ENCODE measurements around the gene SMPD2.

SMPD2 gene

GRCh38 chr6:109488001-109488400, 47.5 kb downstream of the SMPD2 start:
- DNase-seq: peak; percentile 92

DNA sequence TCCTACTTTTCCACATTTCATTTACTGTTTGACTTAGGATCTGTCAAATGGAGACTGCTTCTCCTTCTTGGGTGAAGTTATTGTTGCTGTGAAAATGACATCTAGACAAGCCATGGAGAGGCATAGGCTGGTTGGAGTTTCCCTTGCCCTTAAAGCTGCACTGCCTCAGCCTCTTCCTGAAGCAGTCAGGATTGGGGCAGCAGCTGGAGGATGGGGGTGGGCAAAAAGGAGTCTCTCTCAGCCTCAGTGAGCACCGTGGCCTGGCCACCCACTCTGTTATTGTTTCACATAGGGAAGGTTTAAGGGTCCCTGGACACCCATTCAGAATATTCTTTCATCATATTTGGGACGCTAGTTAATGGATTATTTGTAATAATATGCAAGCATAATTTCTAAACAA, 50.2 kb downstream of the SMPD2 start:
- peak; percentile 53 for DNase-seq

DNA sequence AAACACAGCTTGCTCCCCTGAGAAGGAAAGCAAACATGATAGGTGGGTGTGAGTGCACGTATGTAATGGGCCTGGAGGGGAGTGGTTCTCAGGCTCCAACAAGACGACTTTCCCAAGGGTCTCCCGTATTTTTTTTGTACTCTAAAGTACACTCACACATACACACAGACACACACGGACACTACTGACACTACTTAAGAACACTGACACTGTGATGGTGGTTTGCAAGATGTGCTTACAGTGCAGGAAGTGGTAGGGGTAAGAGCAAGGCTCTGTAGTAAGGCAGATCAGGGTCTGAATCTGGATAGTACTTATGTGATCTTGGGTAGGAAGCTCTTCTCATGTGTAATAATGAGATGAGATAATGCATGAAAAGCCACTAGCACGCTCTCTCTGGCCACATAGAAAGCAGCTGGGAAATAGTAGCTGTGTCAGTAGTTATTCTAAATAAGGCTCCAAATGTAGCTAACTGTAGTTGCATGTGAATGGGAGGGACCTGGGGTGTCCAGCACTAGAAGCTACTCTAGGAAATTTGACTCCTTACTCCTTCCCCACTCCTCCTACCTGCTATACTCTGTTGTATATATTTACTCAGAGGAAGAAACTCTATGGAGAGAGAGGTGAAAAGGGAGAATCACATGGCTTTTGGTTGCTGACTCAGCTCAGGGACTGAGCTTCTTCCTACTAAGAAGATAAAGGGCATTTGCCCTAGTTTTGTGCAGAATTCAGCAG, 50.8 kb downstream of the SMPD2 start:
- DNase-seq: peak; percentile 25
